BJ (cell line): ENCODE data around the gene FIGLA. TPM values are rescaled to one million over a fixed set of nuclear protein-coding genes. Genes with fewer than 3 reads are reported as not detected.

Source experiments
- CTCF ChIA-PET: fragments of 350-600 bp; formaldehyde crosslinking; extraction: SDS; loops from one replicate; lab custom pipeline; 2021; ENCODE audit warnings: antibody characterized with exemption, inconsistent platforms; lab: Yijun Ruan, JAX
- POLR2A ChIA-PET: fragments of 300-600 bp; sonication (Branson Sonifier 250); formaldehyde crosslinking; extraction: SDS; loops from one replicate; lab custom pipeline; 2021; ENCODE audit warnings: antibody characterized with exemption; lab: Charles Lee
- DNase-seq: peaks from one replicate; pipeline ENCODE4 v3.0.0-alpha.2; 2011; ENCODE audit warnings: low read depth
- H3K27me3 ChIP-seq: 2 replicates; pipeline ENCODE4 v1.6.0; 2011; ENCODE audit warnings: low read length; ENCODE audit not compliant: control insufficient read depth, insufficient read depth
- H3K36me3 ChIP-seq: 2 replicates; pipeline ENCODE4 v1.5.1; 2011; ENCODE audit warnings: low read length; ENCODE audit not compliant: control insufficient read depth, insufficient read depth
- H3K4me3 ChIP-seq: 2 replicates; pipeline ENCODE4 v1.5.1; 2011; ENCODE audit warnings: low read depth, mild to moderate bottlenecking, control low read depth, low read length
- polyA plus RNA-seq: library from polyadenylated mRNA; depleted of rRNA; stranded (reverse); fragments of >200 nt; gene quantifications from 2 replicates; pipeline ENCODE4 v1.2.3, GENCODE V29; 2011
- TF ChIP-seq, protein P1 (sequence below): IDR thresholded peaks from 2 replicates; pipeline ENCODE4 v1.5.1; 2011; ENCODE audit warnings: low read depth, mild to moderate bottlenecking, control low read depth, inconsistent platforms, low read length, moderate library complexity; ENCODE audit not compliant: insufficient read depth

The FIGLA gene
- polyA plus RNA-seq, 1 experiment = not detected

DNA sequence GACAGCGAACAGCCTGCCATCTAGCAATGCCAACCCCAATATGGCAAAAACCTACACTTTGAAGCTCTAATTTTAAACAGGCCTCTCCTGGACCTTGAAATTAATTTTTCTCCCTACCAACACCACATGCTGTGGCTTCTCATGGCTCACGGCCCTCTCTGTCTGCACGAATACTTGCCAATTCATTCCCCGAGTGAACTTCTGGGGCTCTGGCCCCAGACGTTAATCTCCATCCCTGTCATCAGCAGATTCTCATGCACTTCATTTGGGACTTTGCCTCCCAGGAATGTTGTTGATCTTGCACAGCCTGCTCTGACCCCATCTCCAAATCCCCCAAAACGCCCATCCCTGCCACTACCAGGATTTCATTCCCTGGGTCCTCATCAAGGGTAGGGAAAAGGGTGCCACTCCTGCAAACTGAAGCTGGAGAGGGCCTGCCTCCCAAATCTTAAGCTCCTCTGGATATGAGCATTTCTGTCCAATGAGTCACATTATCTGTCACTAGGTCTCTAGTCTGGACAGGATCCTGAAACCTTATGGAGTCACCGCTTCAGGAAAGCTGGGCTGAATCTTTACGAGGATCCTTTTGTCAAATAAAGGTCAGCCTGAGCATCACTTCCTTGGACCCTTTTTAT, 10.4 kb downstream of the FIGLA start:
- no peak overlapping the region for H3K4me3 ChIP-seq
- CTCF ChIA-PET = interaction anchor here (1.1 kb wide), 1 partner anchor 9 kb away, joined by 4 read pairs; no protein-coding TSS in a partner anchor
- TF ChIP-seq, protein P1, sequence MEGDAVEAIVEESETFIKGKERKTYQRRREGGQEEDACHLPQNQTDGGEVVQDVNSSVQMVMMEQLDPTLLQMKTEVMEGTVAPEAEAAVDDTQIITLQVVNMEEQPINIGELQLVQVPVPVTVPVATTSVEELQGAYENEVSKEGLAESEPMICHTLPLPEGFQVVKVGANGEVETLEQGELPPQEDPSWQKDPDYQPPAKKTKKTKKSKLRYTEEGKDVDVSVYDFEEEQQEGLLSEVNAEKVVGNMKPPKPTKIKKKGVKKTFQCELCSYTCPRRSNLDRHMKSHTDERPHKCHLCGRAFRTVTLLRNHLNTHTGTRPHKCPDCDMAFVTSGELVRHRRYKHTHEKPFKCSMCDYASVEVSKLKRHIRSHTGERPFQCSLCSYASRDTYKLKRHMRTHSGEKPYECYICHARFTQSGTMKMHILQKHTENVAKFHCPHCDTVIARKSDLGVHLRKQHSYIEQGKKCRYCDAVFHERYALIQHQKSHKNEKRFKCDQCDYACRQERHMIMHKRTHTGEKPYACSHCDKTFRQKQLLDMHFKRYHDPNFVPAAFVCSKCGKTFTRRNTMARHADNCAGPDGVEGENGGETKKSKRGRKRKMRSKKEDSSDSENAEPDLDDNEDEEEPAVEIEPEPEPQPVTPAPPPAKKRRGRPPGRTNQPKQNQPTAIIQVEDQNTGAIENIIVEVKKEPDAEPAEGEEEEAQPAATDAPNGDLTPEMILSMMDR = no peak
- POLR2A ChIA-PET = no interaction called here
- no peak for DNase-seq
- peaks cover 2% of the 10 kb centered on the region for H3K27me3 ChIP-seq
- H3K36me3 ChIP-seq = no peaks in the 10 kb centered on the region

DNA sequence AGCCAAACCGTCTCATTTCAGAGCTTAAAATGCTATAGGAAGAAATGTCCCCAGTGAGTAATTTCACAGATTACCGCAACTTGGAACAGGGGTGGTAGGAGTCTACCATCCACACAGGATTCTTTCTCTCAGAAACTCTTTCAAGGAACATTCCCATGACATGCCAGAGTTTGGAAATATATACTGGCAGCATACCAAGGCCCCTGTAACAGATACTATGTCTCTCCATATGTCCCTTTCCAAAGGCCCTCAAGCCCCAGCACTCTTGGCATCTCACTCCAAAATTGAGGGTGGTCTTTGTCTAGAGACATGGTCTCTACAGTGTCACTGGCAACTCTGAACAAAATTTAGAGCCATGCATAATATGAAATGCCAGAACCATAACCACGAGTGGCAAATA, 11.0 kb downstream of the FIGLA start:
- no peak for DNase-seq
- Histone ChIP-seq H3K36me3 (no peaks in the 10 kb centered on the region), H3K27me3 (peaks cover 2% of the 10 kb centered on the region), H3K4me3 (no peak overlapping the region)
- POLR2A ChIA-PET = no interaction called here
- CTCF ChIA-PET = interaction anchor here (1.1 kb wide), 1 partner anchor 10 kb away, joined by 4 read pairs; no protein-coding TSS in a partner anchor
- TF ChIP-seq, protein P1 = no peak

DNA sequence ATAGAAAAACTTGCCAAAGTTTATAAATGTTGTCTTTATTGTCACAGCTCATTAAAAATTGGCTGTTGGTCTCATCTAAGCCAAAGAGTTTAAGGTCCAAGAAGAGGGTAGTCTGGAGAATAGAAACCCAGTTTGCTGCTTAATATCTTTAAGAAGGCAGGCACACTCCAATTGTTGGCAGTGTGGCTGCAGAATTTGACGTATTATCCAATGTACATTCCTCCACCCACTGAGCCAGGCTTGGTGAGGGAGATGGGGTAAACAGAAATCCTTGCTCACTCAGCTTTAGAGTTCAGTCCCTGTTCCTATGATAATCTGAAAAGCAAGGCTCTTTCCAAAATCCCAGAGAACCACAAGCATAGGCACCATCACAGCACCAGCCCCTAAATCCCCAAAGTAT, 11.8 kb downstream of the FIGLA start:
- CTCF ChIA-PET = interaction anchor here (1.3 kb wide), 1 partner anchor 8 kb away, joined by 3 read pairs; no protein-coding TSS in a partner anchor
- Histone ChIP-seq H3K36me3 (no peaks in the 10 kb centered on the region), H3K4me3 (no peak overlapping the region), H3K27me3 (peaks cover 2% of the 10 kb centered on the region)
- no peak for DNase-seq
- POLR2A ChIA-PET = no interaction called here
- TF ChIP-seq, protein P1 = no peak

DNA sequence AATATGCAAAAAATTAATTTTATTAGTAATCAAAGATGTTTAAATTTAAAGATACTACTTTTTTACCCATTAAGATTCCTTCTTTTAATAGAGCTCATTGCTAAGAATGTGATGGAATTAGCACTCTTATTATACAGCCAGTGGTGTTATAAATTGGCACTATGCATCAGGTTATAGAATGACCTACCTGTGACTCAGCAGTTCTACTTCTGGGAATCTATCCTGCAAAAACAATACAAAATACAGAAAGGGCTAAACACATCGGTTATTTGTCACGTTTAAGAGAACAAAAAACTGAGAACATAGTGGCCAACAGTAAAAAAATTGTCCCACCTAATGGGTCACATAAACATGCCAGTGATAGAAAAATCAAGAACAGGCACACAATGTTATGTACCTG, 13.0 kb downstream of the FIGLA start:
- POLR2A ChIA-PET = no interaction called here
- Histone ChIP-seq H3K4me3 (no peak overlapping the region), H3K36me3 (no peaks in the 10 kb centered on the region), H3K27me3 (peaks cover 2% of the 10 kb centered on the region)
- TF ChIP-seq, protein P1 = no peak
- CTCF ChIA-PET = interaction anchor here (0.7 to 1.2 kb wide), 2 partner anchors 30 to 51 kb away, joined by 3 read pairs; no protein-coding TSS in a partner anchor
- no peak for DNase-seq

DNA sequence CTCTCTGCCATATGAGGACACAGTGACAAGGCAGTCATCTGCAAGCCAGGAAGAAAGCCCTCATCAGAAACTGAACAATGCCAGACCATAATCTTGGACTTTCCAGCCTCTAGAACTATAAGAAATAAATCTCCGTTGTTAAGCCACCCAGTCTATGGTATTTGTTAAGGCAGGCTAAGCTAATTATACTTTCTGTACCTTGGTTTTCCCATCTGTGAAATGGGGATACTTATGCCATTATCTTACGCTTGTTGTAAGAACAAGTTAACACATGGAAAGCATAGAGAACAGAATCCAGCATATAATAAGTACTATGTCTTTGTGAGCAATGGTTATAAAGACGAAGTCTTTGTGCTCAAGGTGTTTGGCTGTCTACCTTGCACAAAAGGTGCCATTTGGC, 14.2 kb downstream of the FIGLA start:
- ChIA-PET POLR2A (no interaction called here), CTCF (interaction anchor here (1.0 to 1.2 kb wide), 2 partner anchors 20 to 28 kb away, joined by 3 read pairs; no protein-coding TSS in a partner anchor)
- Histone ChIP-seq H3K27me3 (peaks cover 9% of the 10 kb centered on the region), H3K4me3 (no peak overlapping the region), H3K36me3 (no peaks in the 10 kb centered on the region)
- TF ChIP-seq, protein P1 = no peak
- DNase-seq = no peak
